SK-N-SH (cell line): ENCODE data around the gene POLR3GL.

Experiments used
- CTCF ChIP-seq: fragments of 200-600 bp; sonication (generic); IDR thresholded peaks from 2 replicates; pipeline ENCODE4 v1.6.1; 2017; ENCODE audit warnings: antibody characterized with exemption, mild to moderate bottlenecking, moderate library complexity
- EZH2phosphoT487 ChIP-seq: fragments of 200-600 bp; sonication (generic); IDR thresholded peaks from 2 replicates; pipeline ENCODE4 v1.6.1; 2017; ENCODE audit warnings: low read depth, mixed run types, mild to moderate bottlenecking, antibody characterized with exemption, moderate library complexity, borderline replicate concordance
- FOXM1 ChIP-seq: IDR thresholded peaks from 2 replicates; pipeline ENCODE4 v1.4.0; 2012; ENCODE audit warnings: low read depth, mild to moderate bottlenecking
- GABPA ChIP-seq: IDR thresholded peaks from 2 replicates; pipeline ENCODE4 v1.4.0; 2012; ENCODE audit warnings: low read depth, mild to moderate bottlenecking
- JUND ChIP-seq: IDR thresholded peaks from 2 replicates; pipeline ENCODE4 v1.4.0; 2012
- MAX ChIP-seq: IDR thresholded peaks from 2 replicates; pipeline ENCODE4 v1.4.0; 2012; ENCODE audit warnings: low read depth
- NFIC ChIP-seq: IDR thresholded peaks from 2 replicates; pipeline ENCODE4 v1.4.0; 2012; ENCODE audit warnings: borderline replicate concordance
- POLR2AphosphoS5 ChIP-seq: IDR thresholded peaks from 2 replicates; pipeline ENCODE4 v1.6.1; 2012; ENCODE audit warnings: low read depth, low read length
- RAD21 ChIP-seq: IDR thresholded peaks from 2 replicates; pipeline ENCODE4 v1.6.1; 2012; ENCODE audit warnings: mild to moderate bottlenecking, low read length
- REST ChIP-seq: IDR thresholded peaks from 2 replicates; pipeline ENCODE4 v1.6.1; 2012; ENCODE audit warnings: mild to moderate bottlenecking, low read depth, low read length, moderate library complexity
- RFX5 ChIP-seq: IDR thresholded peaks from 2 replicates; pipeline ENCODE4 v1.6.1; 2012; ENCODE audit warnings: mild to moderate bottlenecking, improper control_type of control experiment, low read length
- SMC3 ChIP-seq: IDR thresholded peaks from 2 replicates; pipeline ENCODE4 v1.6.1; 2012; ENCODE audit warnings: low read depth, low read length, improper control_type of control experiment
- YY1 ChIP-seq: IDR thresholded peaks from 2 replicates; pipeline ENCODE4 v1.4.0; 2012; ENCODE audit warnings: low read depth, mild to moderate bottlenecking

- TF ChIP-seq NFIC = no peak
- no peak for TF ChIP-seq POLR2AphosphoS5
- TF ChIP-seq YY1 = no peak
- no peak for TF ChIP-seq SMC3
- no peak for TF ChIP-seq CTCF
- TF ChIP-seq REST = no peak
- TF ChIP-seq RFX5 = no peak
- TF ChIP-seq RAD21 = no peak
- no peak for TF ChIP-seq MAX
- no peak for TF ChIP-seq GABPA
- no peak for TF ChIP-seq EZH2phosphoT487
- TF ChIP-seq JUND = no peak
- TF ChIP-seq FOXM1 = no peak
Measured at GRCh38 chr1:145985129-145985501, 20.6 kb downstream of the POLR3GL start.
